Smooth muscle cell (in vitro differentiated cells): ENCODE data around the gene ABCA9. TPM values are rescaled to one million over a fixed set of nuclear protein-coding genes. Genes with fewer than 3 reads are reported as not detected.

Experiments
- DNase-seq: peaks from one replicate; lab custom pipeline; 2025; ENCODE audit not compliant: unreplicated experiment; lab: John Stamatoyannopoulos, UW
- H2AFZ ChIP-seq: fragments of 200-600 bp; sonication (generic); 2 replicates; pipeline ENCODE4 v1.6.0; 2016; ENCODE audit warnings: antibody characterized with exemption, low read depth, mild to moderate bottlenecking
- H3F3A ChIP-seq: fragments of 200-600 bp; sonication (generic); 2 replicates; pipeline ENCODE4 v1.6.0; 2017; ENCODE audit warnings: antibody characterized with exemption, low read depth
- H3K27ac ChIP-seq: fragments of 200-600 bp; sonication (generic); 2 replicates; pipeline ENCODE4 v1.5.1; 2016; ENCODE audit warnings: low read depth, mild to moderate bottlenecking
- H3K27me3 ChIP-seq: fragments of 200-600 bp; sonication (generic); 2 replicates; pipeline ENCODE4 v1.6.1; 2016; ENCODE audit warnings: low read depth, mild to moderate bottlenecking
- H3K36me3 ChIP-seq: fragments of 200-600 bp; sonication (generic); 2 replicates; pipeline ENCODE4 v1.5.1; 2016; ENCODE audit warnings: low read depth
- H3K4me1 ChIP-seq: fragments of 200-600 bp; sonication (generic); 2 replicates; pipeline ENCODE4 v1.5.1; 2016; ENCODE audit warnings: low read depth
- H3K4me2 ChIP-seq: fragments of 200-600 bp; sonication (generic); 2 replicates; pipeline ENCODE4 v1.6.0; 2016; ENCODE audit warnings: mild to moderate bottlenecking
- H3K4me3 ChIP-seq: fragments of 200-600 bp; sonication (generic); 2 replicates; pipeline ENCODE4 v1.5.1; 2016; ENCODE audit warnings: mild to moderate bottlenecking
- H3K79me2 ChIP-seq: fragments of 200-600 bp; sonication (generic); 2 replicates; pipeline ENCODE4 v1.6.0; 2016; ENCODE audit warnings: low read depth, mild to moderate bottlenecking
- H3K9ac ChIP-seq: fragments of 200-600 bp; sonication (generic); 2 replicates; pipeline ENCODE4 v1.6.0; 2016; ENCODE audit warnings: low read depth
- H3K9me3 ChIP-seq: fragments of 200-600 bp; sonication (generic); replicated peaks from 2 replicates; pipeline ENCODE4 v1.5.1; 2016; ENCODE audit warnings: low read depth
- H4K20me1 ChIP-seq: fragments of 200-600 bp; sonication (generic); 2 replicates; pipeline ENCODE4 v1.6.0; 2016; ENCODE audit warnings: low read depth
- WGBS: methylation state at CpG from one replicate; pipeline ENCODE4 v1.1.7; 2016; ENCODE audit warnings: low lambda C conversion rate; 5-methylcytosine and 5-hydroxymethylcytosine counted together
- polyA plus RNA-seq: library from polyadenylated mRNA; unstranded; fragments of >200 nt; fragmentation: Nextera tagmentation; extraction: Ambion mirVana; gene quantifications from 2 replicates; pipeline ENCODE4 v1.2.1, GENCODE V29; 2016
- total RNA-seq: library from RNA; depleted of rRNA; stranded (reverse); fragments of >200 nt; gene quantifications from 2 replicates; pipeline ENCODE4 v1.2.3, GENCODE V29; 2014
- TF ChIP-seq, protein P1 (sequence below): fragments of 200-600 bp; sonication (generic); IDR thresholded peaks from 2 replicates; pipeline ENCODE4 v1.5.1; 2017; ENCODE audit warnings: borderline replicate concordance, mild to moderate bottlenecking, antibody characterized with exemption; ENCODE audit not compliant: insufficient read depth, poor library complexity, severe bottlenecking

Gene ABCA9
- total and polyA plus RNA-seq, 2 experiments from 2014 or later, result not detected

DNA sequence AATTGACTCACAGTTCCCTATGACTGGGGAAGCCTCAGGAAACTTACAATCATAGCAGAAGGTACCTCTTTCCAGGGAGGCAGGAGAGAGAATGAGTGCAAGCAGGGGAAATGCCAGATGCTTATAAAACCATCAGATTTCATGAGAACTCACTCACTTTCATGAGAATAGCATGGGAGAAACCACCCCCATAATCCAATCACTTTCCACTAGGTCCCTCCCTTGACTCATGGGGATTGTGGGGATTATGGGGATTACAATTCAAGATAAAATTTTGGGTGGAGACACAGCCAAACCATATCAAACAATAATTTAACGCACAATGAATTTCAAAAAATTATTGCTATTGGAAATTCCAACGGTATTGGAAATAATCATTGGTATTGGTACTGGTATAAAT, 15.1 kb downstream of the ABCA9 start:
- Histone ChIP-seq H3K4me3 (no peak overlapping the region), H3K27ac (no peak overlapping the region), H3K27me3 (no peaks in the 10 kb centered on the region), H3K36me3 (no peaks in the 10 kb centered on the region), H4K20me1 (no peaks in the 10 kb centered on the region), H3K4me1 (peaks cover 4% of the 10 kb centered on the region), H3K4me2 (no peak overlapping the region), H3K9me3 (no peaks in the 10 kb centered on the region), H3K9ac (no peak overlapping the region), H2AFZ (no peak overlapping the region), H3F3A (no peaks in the 10 kb centered on the region), H3K79me2 (no peaks in the 10 kb centered on the region)
- TF ChIP-seq, protein P1, sequence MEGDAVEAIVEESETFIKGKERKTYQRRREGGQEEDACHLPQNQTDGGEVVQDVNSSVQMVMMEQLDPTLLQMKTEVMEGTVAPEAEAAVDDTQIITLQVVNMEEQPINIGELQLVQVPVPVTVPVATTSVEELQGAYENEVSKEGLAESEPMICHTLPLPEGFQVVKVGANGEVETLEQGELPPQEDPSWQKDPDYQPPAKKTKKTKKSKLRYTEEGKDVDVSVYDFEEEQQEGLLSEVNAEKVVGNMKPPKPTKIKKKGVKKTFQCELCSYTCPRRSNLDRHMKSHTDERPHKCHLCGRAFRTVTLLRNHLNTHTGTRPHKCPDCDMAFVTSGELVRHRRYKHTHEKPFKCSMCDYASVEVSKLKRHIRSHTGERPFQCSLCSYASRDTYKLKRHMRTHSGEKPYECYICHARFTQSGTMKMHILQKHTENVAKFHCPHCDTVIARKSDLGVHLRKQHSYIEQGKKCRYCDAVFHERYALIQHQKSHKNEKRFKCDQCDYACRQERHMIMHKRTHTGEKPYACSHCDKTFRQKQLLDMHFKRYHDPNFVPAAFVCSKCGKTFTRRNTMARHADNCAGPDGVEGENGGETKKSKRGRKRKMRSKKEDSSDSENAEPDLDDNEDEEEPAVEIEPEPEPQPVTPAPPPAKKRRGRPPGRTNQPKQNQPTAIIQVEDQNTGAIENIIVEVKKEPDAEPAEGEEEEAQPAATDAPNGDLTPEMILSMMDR, result no peak
- WGBS, result 79% methylated on average over 2 of the region's 2 CpGs
- no peak for DNase-seq

DNA sequence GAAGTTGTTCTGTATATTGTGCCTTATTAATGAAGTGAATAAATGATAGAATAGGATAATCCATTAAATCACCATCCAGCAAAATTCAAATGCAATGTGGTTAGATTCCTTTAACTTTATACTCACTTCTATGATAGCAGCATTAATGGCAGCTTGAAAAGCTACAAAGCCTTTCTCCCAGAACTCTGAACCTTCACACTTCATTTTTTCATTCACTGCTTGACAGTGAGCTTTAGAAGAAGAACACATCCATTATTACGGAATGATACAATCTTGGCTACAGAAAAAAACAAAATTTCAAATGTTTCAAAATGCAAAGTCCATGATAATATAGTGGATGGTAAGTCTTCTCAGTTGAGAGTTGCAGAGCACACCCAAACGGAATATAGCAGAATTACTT, 16.4 kb downstream of the ABCA9 start:
- Histone ChIP-seq H3K9me3 (no peaks in the 10 kb centered on the region), H4K20me1 (no peaks in the 10 kb centered on the region), H3K36me3 (no peaks in the 10 kb centered on the region), H3K79me2 (no peaks in the 10 kb centered on the region), H2AFZ (no peak overlapping the region), H3K27me3 (no peaks in the 10 kb centered on the region), H3K27ac (no peak overlapping the region), H3K4me3 (no peak overlapping the region), H3F3A (no peaks in the 10 kb centered on the region), H3K4me1 (peaks cover 4% of the 10 kb centered on the region), H3K9ac (no peak overlapping the region), H3K4me2 (no peak overlapping the region)
- WGBS, result 98% methylated on average over 2 of the region's 2 CpGs
- TF ChIP-seq, protein P1, result no peak
- no peak for DNase-seq

DNA sequence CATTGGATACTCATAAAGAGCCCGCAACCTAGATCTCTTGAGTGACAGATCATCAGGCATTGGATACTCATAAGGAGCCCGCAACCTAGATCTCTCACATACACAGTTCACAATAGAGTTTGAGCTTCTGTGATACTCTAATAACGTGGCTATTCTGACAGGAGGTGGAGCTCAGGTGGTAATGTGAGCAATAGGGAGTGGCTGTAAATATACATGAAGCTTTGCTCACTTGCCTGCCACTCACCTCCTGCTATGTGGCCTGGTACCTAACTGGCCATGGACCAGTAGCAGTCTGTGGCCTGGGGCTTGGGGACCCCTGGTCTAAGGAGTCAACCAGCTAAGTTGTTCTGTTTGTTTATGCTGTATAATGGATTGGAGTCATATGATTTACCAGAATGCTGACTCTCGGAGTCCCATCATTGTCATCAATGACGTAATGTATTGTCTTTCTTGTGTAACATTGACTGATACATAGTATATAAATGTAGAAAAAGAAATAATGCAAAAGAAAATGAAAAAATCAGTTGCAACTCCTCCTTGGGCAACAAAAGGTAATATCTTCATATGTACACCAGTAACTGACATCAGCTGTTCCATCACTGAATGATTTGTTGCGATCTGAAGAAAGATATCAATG, 17.5 kb downstream of the ABCA9 start:
- no peak overlapping the region for H3K9ac ChIP-seq
- H3F3A ChIP-seq, result no peaks in the 10 kb centered on the region
- H3K9me3 ChIP-seq, result no peaks in the 10 kb centered on the region
- no peaks in the 10 kb centered on the region for H3K79me2 ChIP-seq
- H3K4me2 ChIP-seq, result no peak overlapping the region
- H3K4me3 ChIP-seq, result no peak overlapping the region
- H3K36me3 ChIP-seq, result no peaks in the 10 kb centered on the region
- TF ChIP-seq, protein P1, result no peak
- 97% methylated on average over 6 of the region's 6 CpGs for WGBS
- no peak overlapping the region for H3K27ac ChIP-seq
- no peaks in the 10 kb centered on the region for H3K27me3 ChIP-seq
- H4K20me1 ChIP-seq, result no peaks in the 10 kb centered on the region
- no peak overlapping the region for H2AFZ ChIP-seq
- DNase-seq, result no peak
- peaks cover 4% of the 10 kb centered on the region for H3K4me1 ChIP-seq

DNA sequence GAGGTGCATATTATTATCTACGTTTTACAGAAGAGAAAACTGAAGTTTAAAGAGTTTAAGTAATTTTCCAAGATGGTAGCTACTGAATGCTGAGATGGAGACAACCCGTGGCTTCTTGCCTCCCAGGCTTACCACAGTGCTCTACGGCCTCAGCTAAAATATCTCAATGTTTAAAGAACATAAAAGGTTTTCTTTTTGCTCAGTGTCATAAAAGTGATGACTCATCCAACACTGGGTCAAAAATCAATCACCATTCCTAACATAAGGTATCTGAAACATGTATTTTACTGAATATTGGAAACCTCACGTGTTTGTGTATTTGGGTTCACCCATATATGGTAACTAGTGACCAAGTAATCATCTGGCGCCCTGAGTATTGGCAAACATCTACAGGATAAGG, 18.4 kb downstream of the ABCA9 start:
- Histone ChIP-seq H4K20me1 (no peaks in the 10 kb centered on the region), H3K27ac (no peak overlapping the region), H3K4me2 (no peak overlapping the region), H2AFZ (no peak overlapping the region), H3K27me3 (no peaks in the 10 kb centered on the region), H3K9ac (no peak overlapping the region), H3F3A (no peaks in the 10 kb centered on the region), H3K4me1 (peaks cover 4% of the 10 kb centered on the region), H3K36me3 (no peaks in the 10 kb centered on the region), H3K9me3 (peaks cover 1% of the 10 kb centered on the region), H3K4me3 (no peak overlapping the region), H3K79me2 (no peaks in the 10 kb centered on the region)
- 83% methylated on average over 5 of the region's 5 CpGs for WGBS
- TF ChIP-seq, protein P1, result no peak
- no peak for DNase-seq
